ENCODE measurements around the gene PITPNC1.
"Not testable (repeated sequence)": the region's sequence is repeated elsewhere in the genome, so short reads cannot be mapped to it uniquely, and the experiment has no call there.

PITPNC1 gene

DNA sequence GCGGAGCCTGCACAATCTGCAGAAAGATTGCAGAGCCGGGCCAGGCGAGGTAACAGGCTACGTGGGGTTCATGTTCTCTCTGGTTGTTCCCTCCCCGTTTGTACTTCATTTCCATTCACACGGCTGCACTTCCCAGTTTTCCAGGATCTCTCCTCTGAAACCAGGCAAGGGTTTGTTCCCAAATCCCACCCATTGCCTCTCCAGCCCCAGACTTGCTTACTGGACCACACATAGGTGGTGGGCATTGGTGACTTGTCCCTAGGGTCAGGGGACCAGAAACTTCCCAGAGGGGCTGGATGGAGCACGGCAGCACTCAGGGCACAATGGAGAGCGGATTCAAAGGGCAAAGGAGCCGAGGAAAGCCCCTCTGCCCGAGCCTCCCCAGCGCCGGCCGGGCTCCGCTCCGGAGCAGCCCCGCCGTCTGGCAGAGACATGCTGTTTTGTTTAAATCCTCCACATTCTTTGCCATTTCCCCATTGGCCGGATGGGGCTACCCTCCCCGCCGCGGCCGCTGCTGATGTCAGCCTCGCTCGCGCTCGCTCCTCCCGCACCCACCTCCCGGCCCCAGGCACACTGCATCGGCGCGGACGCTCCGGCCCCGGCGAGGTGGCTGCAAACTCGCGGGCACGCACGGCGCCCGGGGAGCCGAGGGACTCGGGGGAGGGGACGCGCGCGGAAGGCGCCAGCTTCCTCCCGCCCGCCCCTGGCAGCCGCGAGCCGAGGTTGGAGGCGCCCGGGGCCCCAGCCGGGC, at the start of gene PITPNC1:
TSS of gene PITPNC1 (plus strand) at position 545 of the 751 bp plus-strand sequence.
- Histone ChIP-seq H3K9ac (ENCODE audit: low read depth in 1 of 2, low read length in 2 of 2) (peak within 1 kb of the TSS; percentile 65 to 73), H3K36me3 (ENCODE audit: control insufficient read depth in 1 of 2, insufficient read depth in 2 of 2, low read length in 2 of 2) (no peaks in the 10 kb centered on the region), H3K4me3 (ENCODE audit: low read depth in 1 of 2, low read length in 2 of 2) (peak within 1 kb of the TSS; percentile 80 to 84), H3K4me1 (ENCODE audit: control insufficient read depth in 1 of 2, insufficient read depth in 2 of 2, low read length in 2 of 2) (peaks cover 9 to 13% of the 10 kb centered on the region in 2 donors), H3K27me3 (ENCODE audit: control insufficient read depth in 1 of 2, insufficient read depth in 2 of 2, low read length in 2 of 2) (no peaks in the 10 kb centered on the region), H3K27ac (ENCODE audit: low read depth, low read length) (peak within 1 kb of the TSS; percentile 75), H3K9me3 (ENCODE audit: control insufficient read depth in 1 of 2, low read length in 2 of 2) (no peaks in the 10 kb centered on the region)

DNA sequence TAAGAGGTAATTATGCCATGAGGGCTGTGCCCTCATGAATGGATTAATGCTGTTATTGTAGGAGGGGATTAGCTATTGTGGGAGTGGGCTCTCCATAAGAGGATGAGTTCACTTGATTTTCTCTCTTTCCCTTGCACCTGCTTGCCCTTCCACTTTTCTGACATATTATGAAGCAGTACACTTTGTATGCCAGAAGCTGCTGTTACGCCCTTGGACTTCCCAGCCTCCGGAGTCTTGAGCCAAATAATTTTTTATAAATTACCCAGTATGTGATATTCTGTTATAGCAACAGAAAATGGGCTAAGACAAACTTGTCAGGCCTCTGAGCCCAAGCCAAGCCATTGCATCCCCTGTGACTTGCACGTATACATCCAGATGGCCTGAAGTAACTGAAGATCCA, 49.1 kb upstream of the PITPNC1 start:
- Histone ChIP-seq H3K27me3 (ENCODE audit: control insufficient read depth in 1 of 2, insufficient read depth in 2 of 2, low read length in 2 of 2) (no peaks in the 10 kb centered on the region), H3K36me3 (ENCODE audit: control insufficient read depth in 1 of 2, insufficient read depth in 2 of 2, low read length in 2 of 2) (no peaks in the 10 kb centered on the region), H3K9me3 (ENCODE audit: control insufficient read depth in 1 of 2, low read length in 2 of 2) (no peaks in the 10 kb centered on the region), H3K9ac (ENCODE audit: low read depth in 1 of 2, low read length in 2 of 2) (no peak overlapping the region), H3K27ac (ENCODE audit: low read depth, low read length) (no peak overlapping the region), H3K4me3 (ENCODE audit: low read depth in 1 of 2, low read length in 2 of 2) (no peak overlapping the region), H3K4me1 (ENCODE audit: control insufficient read depth in 1 of 2, insufficient read depth in 2 of 2, low read length in 2 of 2) (no peaks in the 10 kb centered on the region)

DNA sequence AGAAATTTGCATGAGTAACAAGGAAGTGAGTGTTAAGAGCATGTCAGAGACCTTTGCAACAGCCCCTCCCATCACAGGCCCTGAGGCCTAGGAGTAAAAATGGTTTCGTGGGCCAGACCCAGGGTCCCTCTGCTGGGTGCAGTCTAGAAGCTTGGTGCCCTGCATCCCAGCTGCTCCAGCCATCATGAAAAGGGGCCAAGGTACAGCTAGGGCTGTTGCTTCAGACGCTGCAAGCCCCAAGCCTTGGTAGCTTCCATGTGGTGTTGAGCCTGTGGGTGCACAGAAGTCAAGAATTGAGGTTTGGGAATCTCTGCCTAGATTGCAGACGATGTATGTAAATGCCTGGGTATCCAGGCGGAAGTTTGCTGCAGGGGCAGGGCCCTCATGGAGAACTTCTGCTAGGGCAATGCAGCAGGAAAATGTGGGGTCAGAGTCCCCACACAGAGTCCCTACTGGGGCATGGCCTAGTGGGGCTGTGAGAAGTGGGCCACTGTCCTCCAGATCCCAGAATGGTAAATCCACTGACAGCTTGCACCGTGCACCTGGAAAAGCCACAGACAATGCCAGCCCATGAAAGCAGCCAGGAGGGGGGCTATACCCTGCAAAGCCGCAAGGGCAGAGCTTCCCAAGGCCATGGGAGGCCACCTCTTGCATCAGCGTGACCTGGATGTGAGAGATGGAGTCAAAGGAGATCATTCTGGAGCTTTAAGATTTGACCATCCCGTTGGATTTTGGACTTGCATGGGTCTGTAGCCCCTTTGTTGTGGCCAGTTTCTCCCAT, 45.5 kb upstream of the PITPNC1 start:
- H3K4me1 ChIP-seq (ENCODE audit: control insufficient read depth in 1 of 2, insufficient read depth in 2 of 2, low read length in 2 of 2); H3K27me3 ChIP-seq (ENCODE audit: control insufficient read depth in 1 of 2, insufficient read depth in 2 of 2, low read length in 2 of 2); H3K9ac ChIP-seq (ENCODE audit: low read depth in 1 of 2, low read length in 2 of 2); H3K9me3 ChIP-seq (ENCODE audit: control insufficient read depth in 1 of 2, low read length in 2 of 2); H3K4me3 ChIP-seq (ENCODE audit: low read depth in 1 of 2, low read length in 2 of 2); H3K36me3 ChIP-seq (ENCODE audit: control insufficient read depth in 1 of 2, insufficient read depth in 2 of 2, low read length in 2 of 2); H3K27ac ChIP-seq (ENCODE audit: low read depth, low read length): not testable (repeated sequence)

DNA sequence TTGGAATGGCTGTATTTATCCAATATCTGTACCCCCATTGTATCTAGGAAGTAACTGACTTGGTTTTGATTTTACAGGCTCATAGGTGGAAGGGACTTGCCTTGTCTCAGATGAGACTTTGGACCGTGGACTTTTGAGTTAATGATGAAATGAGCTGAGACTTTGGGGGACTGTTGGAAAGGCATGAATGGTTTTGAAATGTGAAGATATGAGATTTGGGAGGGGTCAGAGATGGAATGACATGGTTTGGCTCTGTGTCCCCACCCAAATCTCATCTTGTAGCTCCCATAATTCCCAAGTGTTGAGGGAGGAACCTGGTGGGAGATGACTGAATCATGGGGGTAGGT, 44.9 kb upstream of the PITPNC1 start:
- H3K27me3 ChIP-seq (ENCODE audit: control insufficient read depth in 1 of 2, insufficient read depth in 2 of 2, low read length in 2 of 2); H3K36me3 ChIP-seq (ENCODE audit: control insufficient read depth in 1 of 2, insufficient read depth in 2 of 2, low read length in 2 of 2); H3K4me3 ChIP-seq (ENCODE audit: low read depth in 1 of 2, low read length in 2 of 2); H3K27ac ChIP-seq (ENCODE audit: low read depth, low read length); H3K9me3 ChIP-seq (ENCODE audit: control insufficient read depth in 1 of 2, low read length in 2 of 2); H3K9ac ChIP-seq (ENCODE audit: low read depth in 1 of 2, low read length in 2 of 2); H3K4me1 ChIP-seq (ENCODE audit: control insufficient read depth in 1 of 2, insufficient read depth in 2 of 2, low read length in 2 of 2): not testable (repeated sequence)

DNA sequence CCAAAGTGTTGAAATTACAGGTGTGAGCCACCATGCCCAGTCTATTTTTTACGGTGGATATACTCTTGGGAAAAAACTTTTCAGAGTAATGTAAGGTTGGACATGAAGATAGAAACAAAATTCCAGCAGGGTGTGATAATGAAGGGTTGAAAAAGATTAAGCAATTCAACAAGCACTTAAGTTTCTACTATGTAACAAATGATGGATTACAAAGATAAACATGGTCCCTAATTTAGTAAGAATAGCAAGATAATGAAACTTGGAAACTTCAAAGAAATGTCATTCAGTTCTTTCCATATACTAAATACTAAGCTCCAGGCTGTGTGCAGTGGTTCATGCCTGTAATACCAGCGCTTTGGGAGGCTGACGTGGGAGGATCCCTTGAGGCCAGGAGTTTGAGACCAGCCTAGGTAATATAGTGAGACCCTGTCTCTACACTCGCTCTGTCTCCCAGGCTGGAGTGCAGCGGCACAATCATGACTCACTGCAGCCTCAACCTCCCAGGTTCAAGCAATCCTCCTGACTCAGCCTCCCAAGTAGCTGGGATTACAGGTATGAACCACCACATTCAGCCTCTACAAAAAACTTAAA, 41.7 kb upstream of the PITPNC1 start:
- H3K27ac ChIP-seq (ENCODE audit: low read depth, low read length), result no peak overlapping the region
- no peaks in the 10 kb centered on the region for H3K9me3 ChIP-seq (ENCODE audit: control insufficient read depth in 1 of 2, low read length in 2 of 2)
- no peaks in the 10 kb centered on the region for H3K4me1 ChIP-seq (ENCODE audit: control insufficient read depth in 1 of 2, insufficient read depth in 2 of 2, low read length in 2 of 2)
- H3K36me3 ChIP-seq (ENCODE audit: control insufficient read depth in 1 of 2, insufficient read depth in 2 of 2, low read length in 2 of 2), result peaks cover 2 to 4% of the 10 kb centered on the region in 2 donors
- H3K4me3 ChIP-seq (ENCODE audit: low read depth in 1 of 2, low read length in 2 of 2), result no peak overlapping the region
- no peak overlapping the region for H3K9ac ChIP-seq (ENCODE audit: low read depth in 1 of 2, low read length in 2 of 2)
- no peaks in the 10 kb centered on the region for H3K27me3 ChIP-seq (ENCODE audit: control insufficient read depth in 1 of 2, insufficient read depth in 2 of 2, low read length in 2 of 2)

GRCh38 chr17:67336859-67337258, 40.2 kb upstream of the PITPNC1 start:
- H3K9me3 ChIP-seq (ENCODE audit: control insufficient read depth in 1 of 2, low read length in 2 of 2), result no peaks in the 10 kb centered on the region
- H3K4me1 ChIP-seq (ENCODE audit: control insufficient read depth in 1 of 2, insufficient read depth in 2 of 2, low read length in 2 of 2), result no peaks in the 10 kb centered on the region
- peaks cover 8 to 16% of the 10 kb centered on the region in 2 donors for H3K36me3 ChIP-seq (ENCODE audit: control insufficient read depth in 1 of 2, insufficient read depth in 2 of 2, low read length in 2 of 2)
- H3K9ac ChIP-seq (ENCODE audit: low read depth in 1 of 2, low read length in 2 of 2), result no peak overlapping the region
- H3K4me3 ChIP-seq (ENCODE audit: low read depth in 1 of 2, low read length in 2 of 2), result no peak overlapping the region
- no peaks in the 10 kb centered on the region for H3K27me3 ChIP-seq (ENCODE audit: control insufficient read depth in 1 of 2, insufficient read depth in 2 of 2, low read length in 2 of 2)
- H3K27ac ChIP-seq (ENCODE audit: low read depth, low read length), result no peak overlapping the region

GRCh38 chr17:67338353-67338752, 38.7 kb upstream of the PITPNC1 start:
- H3K9me3 ChIP-seq (ENCODE audit: control insufficient read depth in 1 of 2, low read length in 2 of 2); H3K27me3 ChIP-seq (ENCODE audit: control insufficient read depth in 1 of 2, insufficient read depth in 2 of 2, low read length in 2 of 2); H3K27ac ChIP-seq (ENCODE audit: low read depth, low read length); H3K4me3 ChIP-seq (ENCODE audit: low read depth in 1 of 2, low read length in 2 of 2); H3K4me1 ChIP-seq (ENCODE audit: control insufficient read depth in 1 of 2, insufficient read depth in 2 of 2, low read length in 2 of 2); H3K9ac ChIP-seq (ENCODE audit: low read depth in 1 of 2, low read length in 2 of 2): not testable (repeated sequence)
- H3K36me3 ChIP-seq (ENCODE audit: control insufficient read depth in 1 of 2, insufficient read depth in 2 of 2, low read length in 2 of 2), result peaks cover 15 to 25% of the 10 kb centered on the region in 2 donors

- H3K36me3 ChIP-seq (ENCODE audit: control insufficient read depth in 1 of 2, insufficient read depth in 2 of 2, low read length in 2 of 2), result peaks cover 46 to 66% of the 10 kb centered on the region in 2 donors
- H3K9me3 ChIP-seq (ENCODE audit: control insufficient read depth in 1 of 2, low read length in 2 of 2), result no peaks in the 10 kb centered on the region
- no peaks in the 10 kb centered on the region for H3K4me1 ChIP-seq (ENCODE audit: control insufficient read depth in 1 of 2, insufficient read depth in 2 of 2, low read length in 2 of 2)
- H3K27ac ChIP-seq (ENCODE audit: low read depth, low read length), result no peak overlapping the region
- H3K27me3 ChIP-seq (ENCODE audit: control insufficient read depth in 1 of 2, insufficient read depth in 2 of 2, low read length in 2 of 2), result no peaks in the 10 kb centered on the region
- no peak overlapping the region for H3K4me3 ChIP-seq (ENCODE audit: low read depth in 1 of 2, low read length in 2 of 2)
- no peak overlapping the region for H3K9ac ChIP-seq (ENCODE audit: low read depth in 1 of 2, low read length in 2 of 2)
Measured at GRCh38 chr17:67343237-67343636, 33.8 kb upstream of the PITPNC1 start.

DNA sequence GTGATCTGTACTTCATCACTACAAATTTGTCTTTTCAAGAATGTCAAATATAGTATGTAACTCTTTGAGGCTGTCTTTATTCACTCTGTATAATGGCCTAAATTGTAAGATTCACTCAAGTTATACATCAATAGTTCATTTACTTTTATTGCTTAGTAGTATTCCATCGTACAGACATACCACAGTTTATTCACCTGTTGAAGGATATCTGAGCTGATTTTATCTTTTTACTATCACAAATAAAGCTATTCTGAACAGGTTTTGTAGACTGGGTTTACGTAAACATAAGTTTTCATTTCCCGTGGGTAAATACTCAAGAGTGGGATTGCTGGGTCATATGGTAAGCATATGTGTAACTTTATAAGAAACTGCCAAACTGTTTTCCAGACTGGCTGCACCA, 29.3 kb upstream of the PITPNC1 start:
- Histone ChIP-seq H3K4me1 (ENCODE audit: control insufficient read depth in 1 of 2, insufficient read depth in 2 of 2, low read length in 2 of 2) (no peaks in the 10 kb centered on the region), H3K36me3 (ENCODE audit: control insufficient read depth in 1 of 2, insufficient read depth in 2 of 2, low read length in 2 of 2) (peaks cover 52 to 79% of the 10 kb centered on the region in 2 donors), H3K9ac (ENCODE audit: low read depth in 1 of 2, low read length in 2 of 2) (no peak overlapping the region), H3K27me3 (ENCODE audit: control insufficient read depth in 1 of 2, insufficient read depth in 2 of 2, low read length in 2 of 2) (no peaks in the 10 kb centered on the region), H3K4me3 (ENCODE audit: low read depth in 1 of 2, low read length in 2 of 2) (no peak overlapping the region), H3K27ac (ENCODE audit: low read depth, low read length) (no peak overlapping the region), H3K9me3 (ENCODE audit: control insufficient read depth in 1 of 2, low read length in 2 of 2) (no peaks in the 10 kb centered on the region)

DNA sequence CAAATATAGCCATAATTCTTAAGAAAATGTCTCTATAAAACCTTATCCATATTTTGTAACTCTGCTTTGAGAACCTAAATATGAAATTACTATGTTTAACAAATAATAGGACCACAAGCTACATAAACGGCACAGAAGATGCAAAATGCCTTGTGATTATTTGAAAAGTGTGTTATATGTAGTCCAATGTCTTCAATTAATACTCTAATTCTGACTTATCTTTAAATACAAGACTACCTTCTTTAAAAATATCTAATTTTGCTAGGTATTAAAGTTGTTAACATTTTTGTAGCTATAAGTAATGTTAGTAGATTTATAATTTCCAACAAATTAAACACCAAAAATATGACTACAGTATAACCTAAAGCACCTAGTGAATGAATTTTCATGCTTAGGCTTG, 27.7 kb upstream of the PITPNC1 start:
- Histone ChIP-seq H3K36me3 (ENCODE audit: control insufficient read depth in 1 of 2, insufficient read depth in 2 of 2, low read length in 2 of 2) (peaks cover 40 to 76% of the 10 kb centered on the region in 2 donors), H3K4me3 (ENCODE audit: low read depth in 1 of 2, low read length in 2 of 2) (no peak overlapping the region)

More for the DNA sequence above, 27.7 kb upstream of the PITPNC1 start:
- Histone ChIP-seq H3K9ac (ENCODE audit: low read depth in 1 of 2, low read length in 2 of 2) (no peak overlapping the region), H3K9me3 (ENCODE audit: control insufficient read depth in 1 of 2, low read length in 2 of 2) (no peaks in the 10 kb centered on the region), H3K4me1 (ENCODE audit: control insufficient read depth in 1 of 2, insufficient read depth in 2 of 2, low read length in 2 of 2) (no peaks in the 10 kb centered on the region), H3K27me3 (ENCODE audit: control insufficient read depth in 1 of 2, insufficient read depth in 2 of 2, low read length in 2 of 2) (no peaks in the 10 kb centered on the region), H3K27ac (ENCODE audit: low read depth, low read length) (no peak overlapping the region)

Measured in duodenal mucosa (tissue), 2 donors.